ENCODE results near the gene GLDN.

The GLDN gene

DNA sequence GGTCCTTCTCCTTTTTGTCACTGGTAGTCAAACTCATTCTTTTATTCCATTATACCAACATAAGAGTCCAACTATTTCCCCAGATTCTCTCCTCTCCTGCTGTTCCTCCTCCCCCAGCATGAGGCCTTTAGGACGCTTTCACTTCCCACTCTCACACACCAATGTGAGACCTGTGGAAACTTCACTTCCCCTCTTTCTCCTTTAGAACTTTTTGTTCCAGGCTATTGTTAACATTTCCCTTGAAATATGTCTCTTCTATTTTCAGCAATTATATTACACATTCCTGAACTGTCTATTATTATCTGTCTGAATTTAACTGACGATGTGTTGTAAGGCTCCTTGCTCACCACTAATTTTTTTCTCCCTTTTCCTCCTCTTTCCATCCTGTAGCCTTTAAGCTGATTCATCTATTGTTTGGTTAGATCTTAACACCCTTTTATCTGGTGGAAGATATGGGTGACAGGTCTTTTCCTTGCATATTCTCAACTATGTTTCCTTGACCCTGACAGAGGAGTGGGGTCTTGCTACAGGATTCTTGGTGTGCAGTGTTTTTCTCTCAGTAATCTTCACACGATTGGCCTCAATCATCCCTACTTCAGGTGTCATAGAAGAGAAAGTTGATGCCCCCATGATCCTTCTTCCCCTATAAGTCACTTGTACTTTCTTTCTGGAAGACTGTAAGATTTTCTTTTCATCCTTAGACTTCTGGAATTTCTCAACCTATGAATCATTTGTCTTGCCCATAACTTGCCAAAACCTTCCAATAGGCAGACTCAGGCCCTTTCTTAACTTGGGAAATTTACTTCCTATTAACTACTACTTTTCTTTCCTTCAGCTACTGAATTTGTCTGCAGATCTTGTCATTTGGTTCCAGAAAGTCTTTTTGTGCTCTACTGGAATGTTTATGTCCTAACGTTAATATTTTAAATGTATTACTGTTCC lies 9.0 kb upstream of the GLDN start:
- Histone ChIP-seq H3K27ac (ENCODE audit: extremely low read depth, low read depth, low read length) (no peak overlapping the region), H3K9me3 (ENCODE audit: control insufficient read depth, insufficient read depth, low read depth, low read length) (no peaks in the 10 kb centered on the region), H3K4me3 (ENCODE audit: low read depth, low read length) (no peak overlapping the region), H3K4me1 (ENCODE audit: control insufficient read depth, insufficient read depth, low read length) (no peaks in the 10 kb centered on the region), H3K36me3 (ENCODE audit: control insufficient read depth in 2 of 2, insufficient read depth in 1 of 2, low read length in 2 of 2) (no peaks in the 10 kb centered on the region)
- TF ChIP-seq ZNF37A (tag by site-specific recombination; IDR thresholded peaks at IDR 0.05) (no peak), ZNF302 (tag by site-specific recombination; IDR thresholded peaks at IDR 0.05; ENCODE audit: low read depth) (no peak), ZNF416 (tag by site-specific recombination; IDR thresholded peaks at IDR 0.05) (no peak), ZNF266 (tag by site-specific recombination; IDR thresholded peaks at IDR 0.05; ENCODE audit: low read depth) (no peak), ZNF677 (tag by site-specific recombination; IDR thresholded peaks at IDR 0.05) (no peak), ZNF623 (tag by site-specific recombination; IDR thresholded peaks at IDR 0.05) (no peak), KLF7 (tag by site-specific recombination; IDR thresholded peaks at IDR 0.05; ENCODE audit: borderline replicate concordance) (no peak), SCRT2 (tag by site-specific recombination; IDR thresholded peaks at IDR 0.05) (no peak), ZBTB20 (tag by site-specific recombination; IDR thresholded peaks at IDR 0.05) (no peak), SALL2 (tag by site-specific recombination; IDR thresholded peaks at IDR 0.05; ENCODE audit: borderline replicate concordance) (no peak)
- TF ChIP-seq, protein P1, sequence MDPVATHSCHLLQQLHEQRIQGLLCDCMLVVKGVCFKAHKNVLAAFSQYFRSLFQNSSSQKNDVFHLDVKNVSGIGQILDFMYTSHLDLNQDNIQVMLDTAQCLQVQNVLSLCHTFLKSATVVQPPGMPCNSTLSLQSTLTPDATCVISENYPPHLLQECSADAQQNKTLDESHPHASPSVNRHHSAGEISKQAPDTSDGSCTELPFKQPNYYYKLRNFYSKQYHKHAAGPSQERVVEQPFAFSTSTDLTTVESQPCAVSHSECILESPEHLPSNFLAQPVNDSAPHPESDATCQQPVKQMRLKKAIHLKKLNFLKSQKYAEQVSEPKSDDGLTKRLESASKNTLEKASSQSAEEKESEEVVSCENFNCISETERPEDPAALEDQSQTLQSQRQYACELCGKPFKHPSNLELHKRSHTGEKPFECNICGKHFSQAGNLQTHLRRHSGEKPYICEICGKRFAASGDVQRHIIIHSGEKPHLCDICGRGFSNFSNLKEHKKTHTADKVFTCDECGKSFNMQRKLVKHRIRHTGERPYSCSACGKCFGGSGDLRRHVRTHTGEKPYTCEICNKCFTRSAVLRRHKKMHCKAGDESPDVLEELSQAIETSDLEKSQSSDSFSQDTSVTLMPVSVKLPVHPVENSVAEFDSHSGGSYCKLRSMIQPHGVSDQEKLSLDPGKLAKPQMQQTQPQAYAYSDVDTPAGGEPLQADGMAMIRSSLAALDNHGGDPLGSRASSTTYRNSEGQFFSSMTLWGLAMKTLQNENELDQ (tag by site-specific recombination; IDR thresholded peaks at IDR 0.05; ENCODE audit: low read depth), result no peak
- TF ChIP-seq, protein P2, sequence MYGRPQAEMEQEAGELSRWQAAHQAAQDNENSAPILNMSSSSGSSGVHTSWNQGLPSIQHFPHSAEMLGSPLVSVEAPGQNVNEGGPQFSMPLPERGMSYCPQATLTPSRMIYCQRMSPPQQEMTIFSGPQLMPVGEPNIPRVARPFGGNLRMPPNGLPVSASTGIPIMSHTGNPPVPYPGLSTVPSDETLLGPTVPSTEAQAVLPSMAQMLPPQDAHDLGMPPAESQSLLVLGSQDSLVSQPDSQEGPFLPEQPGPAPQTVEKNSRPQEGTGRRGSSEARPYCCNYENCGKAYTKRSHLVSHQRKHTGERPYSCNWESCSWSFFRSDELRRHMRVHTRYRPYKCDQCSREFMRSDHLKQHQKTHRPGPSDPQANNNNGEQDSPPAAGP (tag by site-specific recombination; IDR thresholded peaks at IDR 0.05), result no peak
- CTCF ChIA-PET, result interaction anchor here (0.8 kb wide), 1 partner anchor 21 kb away, joined by 3 read pairs; no protein-coding TSS in a partner anchor
- POLR2A ChIA-PET, result no interaction called here

DNA sequence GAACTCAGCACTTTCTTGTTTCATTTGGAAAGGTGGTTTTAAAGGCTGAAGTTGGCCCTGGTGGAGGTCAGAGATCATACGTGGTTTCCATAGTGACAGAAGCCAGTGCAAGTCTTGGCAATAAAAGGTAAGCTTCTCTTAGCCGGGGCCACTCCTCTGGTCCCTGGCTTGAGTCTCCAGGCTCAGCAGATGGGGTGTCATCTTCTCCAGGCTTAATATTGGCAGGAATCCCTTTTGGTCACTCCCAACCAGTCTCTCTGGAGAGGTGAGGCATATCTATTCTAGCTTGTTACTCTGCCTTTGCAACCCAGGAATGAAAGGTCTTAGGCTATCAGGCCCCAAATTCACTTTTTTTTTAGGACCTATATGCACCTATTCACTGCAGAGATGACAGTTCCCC lies 7.9 kb upstream of the GLDN start:
- Histone ChIP-seq H3K4me1 (ENCODE audit: control insufficient read depth, insufficient read depth, low read length) (no peaks in the 10 kb centered on the region), H3K36me3 (ENCODE audit: control insufficient read depth in 2 of 2, insufficient read depth in 1 of 2, low read length in 2 of 2) (no peaks in the 10 kb centered on the region), H3K9me3 (ENCODE audit: control insufficient read depth, insufficient read depth, low read depth, low read length) (no peaks in the 10 kb centered on the region), H3K4me3 (ENCODE audit: low read depth, low read length) (no peak overlapping the region), H3K27ac (ENCODE audit: extremely low read depth, low read depth, low read length) (no peak overlapping the region)
- TF ChIP-seq ZNF555 (tag by site-specific recombination; conservative IDR thresholded peaks at IDR 0.05), result no peak
- no peak for TF ChIP-seq ZNF600 (tag by site-specific recombination; IDR thresholded peaks at IDR 0.05)
- TF ChIP-seq GLIS2 (tag by site-specific recombination; IDR thresholded peaks at IDR 0.05), result no peak
- TF ChIP-seq, protein P3, sequence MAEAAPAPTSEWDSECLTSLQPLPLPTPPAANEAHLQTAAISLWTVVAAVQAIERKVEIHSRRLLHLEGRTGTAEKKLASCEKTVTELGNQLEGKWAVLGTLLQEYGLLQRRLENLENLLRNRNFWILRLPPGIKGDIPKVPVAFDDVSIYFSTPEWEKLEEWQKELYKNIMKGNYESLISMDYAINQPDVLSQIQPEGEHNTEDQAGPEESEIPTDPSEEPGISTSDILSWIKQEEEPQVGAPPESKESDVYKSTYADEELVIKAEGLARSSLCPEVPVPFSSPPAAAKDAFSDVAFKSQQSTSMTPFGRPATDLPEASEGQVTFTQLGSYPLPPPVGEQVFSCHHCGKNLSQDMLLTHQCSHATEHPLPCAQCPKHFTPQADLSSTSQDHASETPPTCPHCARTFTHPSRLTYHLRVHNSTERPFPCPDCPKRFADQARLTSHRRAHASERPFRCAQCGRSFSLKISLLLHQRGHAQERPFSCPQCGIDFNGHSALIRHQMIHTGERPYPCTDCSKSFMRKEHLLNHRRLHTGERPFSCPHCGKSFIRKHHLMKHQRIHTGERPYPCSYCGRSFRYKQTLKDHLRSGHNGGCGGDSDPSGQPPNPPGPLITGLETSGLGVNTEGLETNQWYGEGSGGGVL (tag by site-specific recombination; IDR thresholded peaks at IDR 0.05), result no peak
- TF ChIP-seq ZBTB21 (tag by site-specific recombination; IDR thresholded peaks at IDR 0.05), result no peak
- TF ChIP-seq ZXDB (tag by site-specific recombination; IDR thresholded peaks at IDR 0.05), result no peak
- CTCF ChIA-PET, result interaction anchor here (0.8 kb wide), 1 partner anchor 22 kb away, joined by 3 read pairs; no protein-coding TSS in a partner anchor
- POLR2A ChIA-PET, result no interaction called here
